IMR-90 (cell line): ENCODE data around the gene FBXW11. TPM values are rescaled to one million over a fixed set of nuclear protein-coding genes. Genes with fewer than 3 reads are reported as not detected.

Experiments used
- ATAC-seq: fragments of 200-7000 bp; cut with Tn5 transposase; 2 replicates; pipeline ENCODE4 v1.9.1; 2020; ENCODE audit warnings: low read depth, mild to moderate bottlenecking, moderate library complexity
- BruUV-seq: library from RNA; stranded (reverse); fragments of 400-500 nt; replicated peaks from 2 replicates; lab custom pipeline; 2021; lab: Mats Ljungman, UMichigan
- CTCF ChIA-PET: fragments of 300-600 bp; formaldehyde crosslinking; extraction: SDS; loops from one replicate; lab custom pipeline; 2021; ENCODE audit warnings: antibody characterized with exemption; lab: Yijun Ruan, JAX
- POLR2A ChIA-PET: fragments of 300-600 bp; sonication (Branson Sonifier 250); formaldehyde crosslinking; loops from one replicate; lab custom pipeline; 2022; ENCODE audit warnings: antibody characterized with exemption; ENCODE audit not compliant: unreplicated experiment; lab: Charles Lee
- DNase-seq: peaks from one replicate; pipeline ENCODE4 v3.0.0; 2013
- H2AFZ ChIP-seq: replicated peaks from 2 replicates; pipeline ENCODE3; 2013; ENCODE audit warnings: low read length, mild to moderate bottlenecking; ENCODE audit not compliant: poor library complexity
- H2AK5ac ChIP-seq: 2 replicates; pipeline ENCODE4 v1.6.1; 2013; ENCODE audit warnings: low read depth, low read length, inconsistent platforms
- H2AK9ac ChIP-seq: replicated peaks from 2 replicates; pipeline ENCODE3; 2013; ENCODE audit warnings: mild to moderate bottlenecking, low read depth, low read length, moderate library complexity; ENCODE audit not compliant: poor library complexity
- H2BK120ac ChIP-seq: 2 replicates; pipeline ENCODE4 v1.6.1; 2013; ENCODE audit warnings: low read depth, low read length, inconsistent platforms
- H2BK15ac ChIP-seq: 3 replicates; pipeline ENCODE4 v1.6.1; 2013; ENCODE audit warnings: low read depth, low read length, inconsistent platforms
- H2BK20ac ChIP-seq: 2 replicates; pipeline ENCODE4 v1.6.1; 2013; ENCODE audit warnings: low read depth, mild to moderate bottlenecking, inconsistent platforms, low read length, moderate library complexity
- H2BK5ac ChIP-seq: 2 replicates; pipeline ENCODE4 v1.6.1; 2013; ENCODE audit warnings: mild to moderate bottlenecking, low read depth, low read length, inconsistent platforms; ENCODE audit not compliant: poor library complexity, severe bottlenecking
- H3K14ac ChIP-seq: replicated peaks from 2 replicates; pipeline ENCODE4 v1.6.1; 2013; ENCODE audit warnings: low read depth, low read length, inconsistent platforms
- H3K18ac ChIP-seq: 2 replicates; pipeline ENCODE4 v1.6.1; 2013; ENCODE audit warnings: low read depth, low read length, control low read depth
- H3K23ac ChIP-seq: 2 replicates; pipeline ENCODE4 v1.6.1; 2013; ENCODE audit warnings: low read depth, low read length, inconsistent platforms
- H3K27ac ChIP-seq: 2 replicates; pipeline ENCODE4 v1.5.1; 2013; ENCODE audit warnings: mild to moderate bottlenecking, control low read depth, low read length; ENCODE audit not compliant: insufficient read depth
- H3K27me3 ChIP-seq: 2 replicates; pipeline ENCODE4 v1.6.1; 2013; ENCODE audit warnings: low read length; ENCODE audit not compliant: control insufficient read depth, insufficient read depth
- H3K36me3 ChIP-seq: 2 replicates; pipeline ENCODE4 v1.6.1; 2013; ENCODE audit warnings: low read length, mixed read lengths; ENCODE audit not compliant: control insufficient read depth, insufficient read depth
- H3K4ac ChIP-seq: 2 replicates; pipeline ENCODE4 v1.6.1; 2013; ENCODE audit warnings: low read depth, low read length, inconsistent platforms
- H3K4me1 ChIP-seq: 2 replicates; pipeline ENCODE4 v1.6.1; 2013; ENCODE audit warnings: low read length, mixed read lengths; ENCODE audit not compliant: control insufficient read depth, insufficient read depth
- H3K4me2 ChIP-seq: 2 replicates; pipeline ENCODE4 v1.6.1; 2013; ENCODE audit warnings: low read depth, mild to moderate bottlenecking, control low read depth, low read length, moderate library complexity
- H3K4me3 ChIP-seq: 2 replicates; pipeline ENCODE4 v1.5.1; 2013; ENCODE audit warnings: low read depth, mild to moderate bottlenecking, control low read depth, low read length, moderate library complexity; ENCODE audit not compliant: insufficient read depth
- H3K56ac ChIP-seq: 2 replicates; pipeline ENCODE4 v1.6.1; 2013; ENCODE audit warnings: low read length, inconsistent platforms; ENCODE audit not compliant: insufficient read depth; ENCODE audit errors: extremely low read depth
- H3K79me1 ChIP-seq, 2 experiments: 2 replicates each; pipeline ENCODE4 v1.6.1; 2013; ENCODE audit warnings: low read length in 2 of 2, inconsistent platforms in 1 of 2, low read depth in 1 of 2
- H3K9ac ChIP-seq: 2 replicates; pipeline ENCODE4 v1.6.1; 2013; ENCODE audit warnings: low read depth, low read length, control low read depth
- H3K9me1 ChIP-seq: 2 replicates; pipeline ENCODE4 v1.6.1; 2013; ENCODE audit warnings: low read length, inconsistent platforms; ENCODE audit not compliant: insufficient read depth
- H3K9me3 ChIP-seq: 2 replicates; pipeline ENCODE4 v1.6.1; 2013; ENCODE audit warnings: low read length; ENCODE audit not compliant: control insufficient read depth, insufficient read depth
- H4K20me1 ChIP-seq: 2 replicates; pipeline ENCODE4 v1.6.1; 2013; ENCODE audit warnings: low read length, inconsistent platforms; ENCODE audit not compliant: insufficient read depth
- H4K5ac ChIP-seq: 2 replicates; pipeline ENCODE4 v1.6.1; 2013; ENCODE audit warnings: mild to moderate bottlenecking, low read depth, low read length, control low read depth
- H4K8ac ChIP-seq, 2 experiments: 2 replicates each; pipeline ENCODE4 v1.6.1; 2013; ENCODE audit warnings: low read depth in 2 of 2, low read length in 2 of 2, control low read depth in 1 of 2, inconsistent platforms in 1 of 2
- H4K91ac ChIP-seq: 2 replicates; pipeline ENCODE4 v1.6.1; 2013; ENCODE audit warnings: low read depth, low read length, inconsistent platforms; ENCODE audit not compliant: insufficient read depth
- BHLHE40 ChIP-seq: fragments of 150-350 bp; IDR thresholded peaks from 2 replicates; pipeline ENCODE4 v1.6.1; 2016; ENCODE audit warnings: mild to moderate bottlenecking, low read depth, low read length
- CEBPB ChIP-seq: IDR thresholded peaks from 2 replicates; pipeline ENCODE4 v1.6.1; 2012; ENCODE audit warnings: low read depth, low read length, improper control_type of control experiment
- CHD1 ChIP-seq: IDR thresholded peaks from 2 replicates; pipeline ENCODE4 v1.6.1; 2012; ENCODE audit warnings: low read depth, low read length, improper control_type of control experiment
- FOS ChIP-seq: fragments of 150-350 bp; IDR thresholded peaks from 2 replicates; pipeline ENCODE4 v1.6.1; 2016; ENCODE audit warnings: low read depth, low read length
- MAFK ChIP-seq: IDR thresholded peaks from 2 replicates; pipeline ENCODE4 v1.6.1; 2012; ENCODE audit warnings: low read depth, low read length, improper control_type of control experiment
- MAZ ChIP-seq: IDR thresholded peaks from 2 replicates; pipeline ENCODE4 v1.6.1; 2012; ENCODE audit warnings: low read depth, mild to moderate bottlenecking, low read length, improper control_type of control experiment, moderate library complexity, borderline replicate concordance
- MXI1 ChIP-seq: IDR thresholded peaks from 2 replicates; pipeline ENCODE4 v1.6.1; 2012; ENCODE audit warnings: low read depth, mild to moderate bottlenecking, low read length, moderate library complexity, borderline replicate concordance
- NFE2L2 ChIP-seq: fragments of 150-350 bp; IDR thresholded peaks from 2 replicates; pipeline ENCODE4 v1.6.1; 2016; ENCODE audit warnings: low read depth, mild to moderate bottlenecking, low read length
- POLR2A ChIP-seq: IDR thresholded peaks from 2 replicates; pipeline ENCODE4 v1.6.1; 2012; ENCODE audit warnings: mild to moderate bottlenecking, low read depth, low read length
- RAD21 ChIP-seq: IDR thresholded peaks from 2 replicates; pipeline ENCODE4 v1.6.1; 2012; ENCODE audit warnings: low read length, improper control_type of control experiment
- RCOR1 ChIP-seq: IDR thresholded peaks from 2 replicates; pipeline ENCODE4 v1.6.1; 2012; ENCODE audit warnings: mild to moderate bottlenecking, low read length, improper control_type of control experiment; ENCODE audit not compliant: insufficient replicate concordance
- RFX5 ChIP-seq: IDR thresholded peaks from 2 replicates; pipeline ENCODE4 v1.8.0; 2012; ENCODE audit warnings: low read depth, mild to moderate bottlenecking, low read length, moderate library complexity
- SMC3 ChIP-seq: fragments of 150-350 bp; IDR thresholded peaks from 2 replicates; pipeline ENCODE4 v1.6.1; 2016; ENCODE audit warnings: low read depth, mild to moderate bottlenecking, antibody characterized with exemption, low read length, moderate library complexity
- WGBS, 2 experiments: methylation state at CpG; one replicate each; pipeline versions ENCODE4 v1.1.5 to v1.1.7; 2013; ENCODE audit warnings: missing lambda C conversion rate in 2 of 2; ENCODE audit not compliant: insufficient read length in 1 of 2; ENCODE audit errors: extremely low coverage in 2 of 2; 5-methylcytosine and 5-hydroxymethylcytosine counted together
- dilution Hi-C: fragments of 300-500 bp; cut with HindIII; formaldehyde crosslinking; loops from one replicate; pipeline ENCODE4 v1.14.3; 2018; ENCODE audit warnings: low sequenced_read_pairs; ENCODE audit not compliant: unreplicated experiment
- in situ Hi-C: fragments of 300-500 bp; cut with MboI; formaldehyde crosslinking; loops from 3 replicates; pipeline ENCODE4 v1.14.3; 2019; ENCODE audit warnings: low sequenced_read_pairs, inconsistent platforms, mixed read lengths
- intact Hi-C: fragments of 100-400 bp; cut with micrococcal nuclease; formaldehyde crosslinking; loops from 2 replicates; pipeline ENCODE4 v1.10.0; 2022
- polyA plus RNA-seq, 3 experiments: library from polyadenylated mRNA; depleted of rRNA; stranded (reverse); fragments of >200 nt; gene quantifications; 2 replicates each; pipeline ENCODE4 v1.2.3, GENCODE V29; 2012; ENCODE audit warnings: low replicate concordance in 1 of 3
- total RNA-seq: library from RNA; depleted of rRNA; stranded (reverse); fragments of >200 nt; gene quantifications from 2 replicates; pipeline ENCODE4 v1.2.3, GENCODE V29; 2012
- TF ChIP-seq, protein P1 (sequence below): fragments of 150-350 bp; IDR thresholded peaks from 2 replicates; pipeline ENCODE4 v1.6.1; 2016; ENCODE audit warnings: low read depth, mild to moderate bottlenecking, low read length, moderate library complexity, borderline replicate concordance
- TF ChIP-seq, protein P2 (sequence below): fragments of 150-350 bp; IDR thresholded peaks from 2 replicates; pipeline ENCODE4 v1.6.1; 2017; ENCODE audit warnings: mild to moderate bottlenecking, antibody characterized with exemption, low read length, low read depth
- TF ChIP-seq, protein P3 (sequence below): conservative IDR thresholded peaks from 2 replicates; pipeline ENCODE4 v1.5.1; 2012; ENCODE audit warnings: mild to moderate bottlenecking, low read depth, low read length, improper control_type of control experiment

FBXW11 gene
- total and polyA plus RNA-seq, 2 of the 4 experiments (the other 2 are of a cell fraction), result 34.3 to 97.1 TPM

DNA sequence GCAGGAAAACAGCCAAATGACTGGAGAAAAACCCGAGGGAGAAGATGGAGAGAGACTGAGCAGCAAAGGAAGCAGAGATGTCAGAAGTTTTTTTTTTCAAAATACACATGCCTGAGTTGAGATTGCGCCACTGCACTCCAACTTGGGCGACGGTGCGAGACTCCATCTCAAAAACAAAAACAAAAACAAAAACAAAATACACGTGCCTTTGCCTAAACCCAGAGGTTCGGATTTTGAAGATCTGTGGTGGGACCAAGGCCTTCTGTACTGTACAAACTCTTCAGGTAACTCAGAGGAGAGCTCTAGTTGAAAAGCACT lies 38.8 kb upstream of the FBXW11 start:
- H3K9me1 ChIP-seq, result peaks cover 4% of the 10 kb centered on the region; the same call in 1 of the 2 replicates
- H3K36me3 ChIP-seq, result peaks cover 30% of the 10 kb centered on the region
- no peaks in the 10 kb centered on the region for H3K9me3 ChIP-seq
- H2BK15ac ChIP-seq, result no peak overlapping the region
- ChIA-PET POLR2A (no interaction called here), CTCF (no interaction called here)
- no peak overlapping the region for H4K8ac ChIP-seq
- no peaks in the 10 kb centered on the region for H4K20me1 ChIP-seq
- H3K18ac ChIP-seq, result no peak overlapping the region
- ATAC-seq (no peak), DNase-seq (no peak)
- H2BK20ac ChIP-seq, result no peak overlapping the region
- intact Hi-C loops (no loop called here), in situ Hi-C loops (loop anchor here (10.0 to 25.0 kb wide), 3 partner anchors 130 to 630 kb away; partner anchors contain the start of gene FGF18), dilution Hi-C loops (no loop called here)
- TF ChIP-seq RAD21 (no peak), POLR2A (no peak), CEBPB (no peak), RFX5 (no peak), MXI1 (no peak), CHD1 (no peak), NFE2L2 (no peak), BHLHE40 (no peak), FOS (no peak), MAFK (no peak), RCOR1 (no peak), MAZ (no peak), SMC3 (no peak)
- TF ChIP-seq, protein P1, sequence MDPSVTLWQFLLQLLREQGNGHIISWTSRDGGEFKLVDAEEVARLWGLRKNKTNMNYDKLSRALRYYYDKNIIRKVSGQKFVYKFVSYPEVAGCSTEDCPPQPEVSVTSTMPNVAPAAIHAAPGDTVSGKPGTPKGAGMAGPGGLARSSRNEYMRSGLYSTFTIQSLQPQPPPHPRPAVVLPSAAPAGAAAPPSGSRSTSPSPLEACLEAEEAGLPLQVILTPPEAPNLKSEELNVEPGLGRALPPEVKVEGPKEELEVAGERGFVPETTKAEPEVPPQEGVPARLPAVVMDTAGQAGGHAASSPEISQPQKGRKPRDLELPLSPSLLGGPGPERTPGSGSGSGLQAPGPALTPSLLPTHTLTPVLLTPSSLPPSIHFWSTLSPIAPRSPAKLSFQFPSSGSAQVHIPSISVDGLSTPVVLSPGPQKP, result no peak
- TF ChIP-seq, protein P2, sequence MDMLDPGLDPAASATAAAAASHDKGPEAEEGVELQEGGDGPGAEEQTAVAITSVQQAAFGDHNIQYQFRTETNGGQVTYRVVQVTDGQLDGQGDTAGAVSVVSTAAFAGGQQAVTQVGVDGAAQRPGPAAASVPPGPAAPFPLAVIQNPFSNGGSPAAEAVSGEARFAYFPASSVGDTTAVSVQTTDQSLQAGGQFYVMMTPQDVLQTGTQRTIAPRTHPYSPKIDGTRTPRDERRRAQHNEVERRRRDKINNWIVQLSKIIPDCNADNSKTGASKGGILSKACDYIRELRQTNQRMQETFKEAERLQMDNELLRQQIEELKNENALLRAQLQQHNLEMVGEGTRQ, result no peak
- TF ChIP-seq, protein P3, sequence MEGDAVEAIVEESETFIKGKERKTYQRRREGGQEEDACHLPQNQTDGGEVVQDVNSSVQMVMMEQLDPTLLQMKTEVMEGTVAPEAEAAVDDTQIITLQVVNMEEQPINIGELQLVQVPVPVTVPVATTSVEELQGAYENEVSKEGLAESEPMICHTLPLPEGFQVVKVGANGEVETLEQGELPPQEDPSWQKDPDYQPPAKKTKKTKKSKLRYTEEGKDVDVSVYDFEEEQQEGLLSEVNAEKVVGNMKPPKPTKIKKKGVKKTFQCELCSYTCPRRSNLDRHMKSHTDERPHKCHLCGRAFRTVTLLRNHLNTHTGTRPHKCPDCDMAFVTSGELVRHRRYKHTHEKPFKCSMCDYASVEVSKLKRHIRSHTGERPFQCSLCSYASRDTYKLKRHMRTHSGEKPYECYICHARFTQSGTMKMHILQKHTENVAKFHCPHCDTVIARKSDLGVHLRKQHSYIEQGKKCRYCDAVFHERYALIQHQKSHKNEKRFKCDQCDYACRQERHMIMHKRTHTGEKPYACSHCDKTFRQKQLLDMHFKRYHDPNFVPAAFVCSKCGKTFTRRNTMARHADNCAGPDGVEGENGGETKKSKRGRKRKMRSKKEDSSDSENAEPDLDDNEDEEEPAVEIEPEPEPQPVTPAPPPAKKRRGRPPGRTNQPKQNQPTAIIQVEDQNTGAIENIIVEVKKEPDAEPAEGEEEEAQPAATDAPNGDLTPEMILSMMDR, result no peak
- no peak overlapping the region for H3K4me2 ChIP-seq
- no peaks in the 10 kb centered on the region for H3K27me3 ChIP-seq
- no peak overlapping the region for H3K14ac ChIP-seq
- no peak overlapping the region for H3K9ac ChIP-seq
- H3K4me3 ChIP-seq, result no peak overlapping the region
- no peak overlapping the region for H2BK5ac ChIP-seq
- 63% methylated on average over 1 of the region's 7 CpGs; no CpG with 5 or more reads in 1 of the 2 experiments for WGBS, 2 experiments
- no peak overlapping the region for H3K56ac ChIP-seq
- H3K4me1 ChIP-seq, result no peaks in the 10 kb centered on the region
- peaks cover 0 to 3% of the 10 kb centered on the region in 2 experiments; a peak in 2 of 4 replicates for H3K79me1 ChIP-seq
- H3K4ac ChIP-seq, result no peak overlapping the region
- no peak overlapping the region for H4K5ac ChIP-seq
- BruUV-seq, result no TSS peak
- H3K23ac ChIP-seq, result no peak overlapping the region
- no peak overlapping the region for H3K27ac ChIP-seq
- no peak overlapping the region for H2AFZ ChIP-seq
- no peak overlapping the region for H2BK120ac ChIP-seq
- no peak overlapping the region for H2AK9ac ChIP-seq
- no peak overlapping the region for H4K91ac ChIP-seq
- H2AK5ac ChIP-seq, result no peak overlapping the region
